Activated CD8-positive, alpha-beta memory T cell treated with anti-CD3 and anti-CD28 coated beads, Interleukin-2, amount 10 ng/mL, durations not matched to agents 7 days and 5 days (primary cell): ENCODE measurements around the gene HSPB2. TPM values are rescaled to one million over a fixed set of nuclear protein-coding genes. Genes with fewer than 3 reads are reported as not detected.
A peak's percentile ranks its signal among the peaks of the same experiment; 100 is the strongest.

Experiments used
- ATAC-seq: fragments of 150-1000 bp; cut with Tn5 transposase; one replicate; pipeline ENCODE4 v1.10.0; 2021; ENCODE audit warnings: moderate library complexity
- CTCF ChIA-PET: fragments of 350-600 bp; sonication (Branson Sonifier 250); formaldehyde crosslinking; loops from one replicate; lab custom pipeline; 2021; ENCODE audit warnings: antibody characterized with exemption; lab: Charles Lee
- DNase-seq: peaks from one replicate; pipeline ENCODE4 v3.0.0-alpha.2; 2020
- H3K27ac Mint-ChIP-seq: one replicate; pipeline ENCODE4 v1.8.0; 2021; ENCODE audit warnings: mild to moderate bottlenecking, mixed read lengths
- H3K27me3 Mint-ChIP-seq: one replicate; pipeline ENCODE4 v1.8.0; 2021; ENCODE audit warnings: mixed read lengths
- H3K36me3 Mint-ChIP-seq: one replicate; pipeline ENCODE4 v1.8.0; 2021; ENCODE audit warnings: mild to moderate bottlenecking, mixed read lengths
- H3K4me1 Mint-ChIP-seq: one replicate; pipeline ENCODE4 v1.8.0; 2021; ENCODE audit warnings: mixed read lengths
- H3K4me3 Mint-ChIP-seq: one replicate; pipeline ENCODE4 v1.8.0; 2021; ENCODE audit warnings: mild to moderate bottlenecking, moderate library complexity, mixed read lengths
- H3K9me3 Mint-ChIP-seq: one replicate; pipeline ENCODE4 v1.8.0; 2022; ENCODE audit warnings: low read depth, mixed read lengths
- total RNA-seq, 2 experiments: library from RNA; stranded (reverse); gene quantifications; one replicate each; pipeline ENCODE4 v1.2.3, GENCODE V29; 2021

The HSPB2 gene
- total RNA-seq, 2 experiments from 2014 or later: not detected

DNA sequence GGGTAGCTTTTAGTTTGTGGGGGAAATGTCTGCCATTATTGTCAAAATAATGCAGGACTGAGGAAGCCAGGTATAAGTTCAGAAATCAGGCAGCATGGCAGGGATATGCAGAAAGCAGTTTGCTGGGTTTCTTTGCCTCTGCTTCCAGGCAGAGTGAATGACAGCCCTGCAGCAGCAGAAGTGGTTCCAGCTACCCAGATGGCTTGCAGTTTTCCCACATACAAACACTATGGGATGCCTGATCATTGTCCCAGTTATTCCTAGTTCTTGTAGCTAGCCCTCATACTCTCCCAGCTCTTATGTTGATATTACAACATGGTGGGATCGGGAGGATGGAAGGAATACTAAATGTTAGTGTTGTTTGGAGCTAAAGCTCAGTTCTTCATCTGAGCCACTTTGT lies 21.8 kb downstream of the HSPB2 start:
- DNase-seq: peak; percentile 14
- ATAC-seq: no peak
- H3K9me3 Mint-ChIP-seq: no peaks in the 10 kb centered on the region
- peaks cover 47% of the 10 kb centered on the region for H3K4me1 Mint-ChIP-seq
- H3K27me3 Mint-ChIP-seq: no peaks in the 10 kb centered on the region
- no peaks in the 10 kb centered on the region for H3K36me3 Mint-ChIP-seq
- CTCF ChIA-PET: interaction anchor here (0.7 to 7.5 kb wide), 6 partner anchors 44 to 346 kb away, joined by 3 to 68 read pairs (median 4); no protein-coding TSS in a partner anchor
- H3K27ac Mint-ChIP-seq: no peak overlapping the region
- H3K4me3 Mint-ChIP-seq: no peak overlapping the region

GRCh38 chr11:111935317-111936039 lies 22.9 kb downstream of the HSPB2 start:
- CTCF ChIA-PET: interaction anchor here (0.8 to 7.5 kb wide), 4 partner anchors 9 to 345 kb away, joined by 3 to 68 read pairs (median 10); no protein-coding TSS in a partner anchor
- Mint-ChIP-seq H3K36me3 (peaks cover 2% of the 10 kb centered on the region), H3K4me3 (peak overlapping the region; percentile 18), H3K27ac (peak overlapping the region; percentile 66), H3K27me3 (no peaks in the 10 kb centered on the region), H3K9me3 (no peaks in the 10 kb centered on the region), H3K4me1 (peaks cover 48% of the 10 kb centered on the region)
- DNase-seq (peak; percentile 41), ATAC-seq (no peak)

- CTCF ChIA-PET: interaction anchor here (0.8 to 7.5 kb wide), 4 partner anchors 9 to 344 kb away, joined by 3 to 68 read pairs (median 10); no protein-coding TSS in a partner anchor
- H3K4me1 Mint-ChIP-seq: peaks cover 48% of the 10 kb centered on the region
- ATAC-seq: no peak
- H3K9me3 Mint-ChIP-seq: no peaks in the 10 kb centered on the region
- H3K4me3 Mint-ChIP-seq: peak overlapping the region; percentile 84
- peak overlapping the region; percentile 66 for H3K27ac Mint-ChIP-seq
- peaks cover 3% of the 10 kb centered on the region for H3K36me3 Mint-ChIP-seq
- H3K27me3 Mint-ChIP-seq: no peaks in the 10 kb centered on the region
- DNase-seq: no peak
Observed at GRCh38 chr11:111936040-111936540, 23.6 kb downstream of the HSPB2 start.

DNA sequence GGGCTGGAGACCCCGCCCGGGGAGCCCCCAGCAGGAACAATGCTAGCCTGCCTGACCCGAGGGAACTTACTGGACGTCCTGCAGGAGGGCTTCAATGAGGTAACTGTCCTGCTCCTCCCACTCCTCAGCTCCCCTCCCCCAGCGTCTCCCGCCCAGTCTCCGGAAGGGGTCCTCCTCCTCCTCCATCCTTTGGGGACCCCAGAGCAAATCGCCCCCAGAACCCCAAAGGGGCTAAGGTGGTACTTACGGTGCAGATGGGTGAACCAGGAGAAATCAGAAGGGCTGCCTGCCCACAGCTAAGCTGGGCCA lies 24.9 kb downstream of the HSPB2 start:
- H3K27ac Mint-ChIP-seq: peak overlapping the region; percentile 80
- no peaks in the 10 kb centered on the region for H3K9me3 Mint-ChIP-seq
- peaks cover 3% of the 10 kb centered on the region for H3K36me3 Mint-ChIP-seq
- H3K4me3 Mint-ChIP-seq: peak overlapping the region; percentile 84
- ATAC-seq (peak; percentile 7), DNase-seq (no peak)
- H3K4me1 Mint-ChIP-seq: peaks cover 44% of the 10 kb centered on the region
- H3K27me3 Mint-ChIP-seq: no peaks in the 10 kb centered on the region
- CTCF ChIA-PET: interaction anchor here (1.2 to 7.5 kb wide), 4 partner anchors 9 to 44 kb away, joined by 3 to 68 read pairs (median 12); no protein-coding TSS in a partner anchor

- peaks cover 5% of the 10 kb centered on the region for H3K36me3 Mint-ChIP-seq
- no peak for DNase-seq
- H3K4me3 Mint-ChIP-seq: peak overlapping the region; percentile 84
- no peaks in the 10 kb centered on the region for H3K27me3 Mint-ChIP-seq
- H3K27ac Mint-ChIP-seq: peak overlapping the region; percentile 80
- no peaks in the 10 kb centered on the region for H3K9me3 Mint-ChIP-seq
- H3K4me1 Mint-ChIP-seq: peaks cover 39% of the 10 kb centered on the region
- CTCF ChIA-PET: interaction anchor here (0.8 to 7.5 kb wide), 6 partner anchors 8 to 81 kb away, joined by 3 to 68 read pairs (median 4); no protein-coding TSS in a partner anchor
- no peak for ATAC-seq
Observed at GRCh38 chr11:111937844-111938243, 25.3 kb downstream of the HSPB2 start.

GRCh38 chr11:111938687-111939160 lies 26.2 kb downstream of the HSPB2 start:
- CTCF ChIA-PET: interaction anchor here (1.0 to 7.5 kb wide), 5 partner anchors 13 to 67 kb away, joined by 3 to 68 read pairs (median 5); no protein-coding TSS in a partner anchor
- peak; percentile 66 for DNase-seq
- H3K36me3 Mint-ChIP-seq: peaks cover 5% of the 10 kb centered on the region
- H3K4me1 Mint-ChIP-seq: peaks cover 38% of the 10 kb centered on the region
- no peaks in the 10 kb centered on the region for H3K9me3 Mint-ChIP-seq
- peak; percentile 61 for ATAC-seq
- peak overlapping the region; percentile 84 for H3K4me3 Mint-ChIP-seq
- H3K27ac Mint-ChIP-seq: peak overlapping the region; percentile 80
- no peaks in the 10 kb centered on the region for H3K27me3 Mint-ChIP-seq

- no peak for DNase-seq
- no peak overlapping the region for H3K27ac Mint-ChIP-seq
Observed at GRCh38 chr11:111939836-111940604, 27.5 kb downstream of the HSPB2 start.

GRCh38 chr11:111941963-111942362 lies 29.4 kb downstream of the HSPB2 start:
- DNase-seq (no peak), ATAC-seq (no peak)
- no peak overlapping the region for H3K27ac Mint-ChIP-seq
- no peaks in the 10 kb centered on the region for H3K27me3 Mint-ChIP-seq
- H3K4me3 Mint-ChIP-seq: no peak overlapping the region
- no peaks in the 10 kb centered on the region for H3K9me3 Mint-ChIP-seq
- H3K36me3 Mint-ChIP-seq: peaks cover 7% of the 10 kb centered on the region
- CTCF ChIA-PET: interaction anchor here (1.0 to 1.4 kb wide), 3 partner anchors 10 to 40 kb away, joined by 4 to 5 read pairs (median 4); no protein-coding TSS in a partner anchor
- H3K4me1 Mint-ChIP-seq: peaks cover 37% of the 10 kb centered on the region

More at GRCh38 chr11:111939836-111940604, 27.5 kb downstream of the HSPB2 start:
- Mint-ChIP-seq H3K9me3 (no peaks in the 10 kb centered on the region), H3K27me3 (no peaks in the 10 kb centered on the region), H3K4me3 (no peak overlapping the region), H3K4me1 (peaks cover 47% of the 10 kb centered on the region), H3K36me3 (peaks cover 7% of the 10 kb centered on the region)
- CTCF ChIA-PET: interaction anchor here (1.0 to 7.5 kb wide), 3 partner anchors 11 to 42 kb away, joined by 4 to 68 read pairs (median 21); no protein-coding TSS in a partner anchor
- no peak for ATAC-seq

- Mint-ChIP-seq H3K27me3 (no peaks in the 10 kb centered on the region), H3K36me3 (peaks cover 7% of the 10 kb centered on the region), H3K27ac (no peak overlapping the region), H3K4me1 (peaks cover 33% of the 10 kb centered on the region), H3K9me3 (no peaks in the 10 kb centered on the region), H3K4me3 (no peak overlapping the region)
- DNase-seq (no peak), ATAC-seq (no peak)
- CTCF ChIA-PET: interaction anchor here (1.0 to 2.3 kb wide), 2 partner anchors 11 to 39 kb away, joined by 4 to 8 read pairs; no protein-coding TSS in a partner anchor
Observed at GRCh38 chr11:111942829-111943228, 30.3 kb downstream of the HSPB2 start.

DNA sequence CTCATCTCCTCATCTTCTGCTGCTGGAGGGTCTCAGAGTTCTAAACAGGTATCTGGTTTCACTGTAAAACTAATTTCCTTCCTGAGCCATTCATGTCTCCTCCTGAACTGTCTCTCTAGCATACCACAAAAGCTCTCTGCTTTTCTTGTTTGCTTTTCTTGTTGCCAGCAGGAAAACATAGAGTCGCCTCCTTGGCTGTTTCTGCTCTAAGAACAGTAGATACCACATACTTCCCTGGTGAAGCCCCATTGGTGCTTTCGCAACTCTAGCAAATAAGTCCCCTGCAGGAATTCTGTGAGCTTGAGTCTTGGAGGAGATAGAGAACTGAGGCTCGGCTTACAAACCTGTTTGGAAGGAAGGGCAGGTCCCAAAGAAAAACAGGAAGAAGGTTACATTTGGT lies 31.6 kb downstream of the HSPB2 start:
- peak overlapping the region; percentile 69 for H3K27ac Mint-ChIP-seq
- CTCF ChIA-PET: interaction anchor here (0.9 to 2.3 kb wide), 5 partner anchors 8 to 516 kb away, joined by 3 to 10 read pairs (median 3); no protein-coding TSS in a partner anchor
- DNase-seq (no peak), ATAC-seq (no peak)
- peaks cover 8% of the 10 kb centered on the region for H3K36me3 Mint-ChIP-seq
- H3K9me3 Mint-ChIP-seq: no peaks in the 10 kb centered on the region
- peaks cover 25% of the 10 kb centered on the region for H3K4me1 Mint-ChIP-seq
- H3K27me3 Mint-ChIP-seq: no peaks in the 10 kb centered on the region
- H3K4me3 Mint-ChIP-seq: no peak overlapping the region

GRCh38 chr11:111944651-111945051 lies 32.1 kb downstream of the HSPB2 start:
- peaks cover 27% of the 10 kb centered on the region for H3K4me1 Mint-ChIP-seq
- CTCF ChIA-PET: interaction anchor here (0.9 to 2.3 kb wide), 6 partner anchors 9 to 516 kb away, joined by 3 to 10 read pairs (median 4); no protein-coding TSS in a partner anchor
- peak overlapping the region; percentile 69 for H3K27ac Mint-ChIP-seq
- no peaks in the 10 kb centered on the region for H3K27me3 Mint-ChIP-seq
- H3K4me3 Mint-ChIP-seq: no peak overlapping the region
- H3K36me3 Mint-ChIP-seq: peaks cover 9% of the 10 kb centered on the region
- H3K9me3 Mint-ChIP-seq: no peaks in the 10 kb centered on the region
- DNase-seq (no peak), ATAC-seq (peak; percentile 76)

DNA sequence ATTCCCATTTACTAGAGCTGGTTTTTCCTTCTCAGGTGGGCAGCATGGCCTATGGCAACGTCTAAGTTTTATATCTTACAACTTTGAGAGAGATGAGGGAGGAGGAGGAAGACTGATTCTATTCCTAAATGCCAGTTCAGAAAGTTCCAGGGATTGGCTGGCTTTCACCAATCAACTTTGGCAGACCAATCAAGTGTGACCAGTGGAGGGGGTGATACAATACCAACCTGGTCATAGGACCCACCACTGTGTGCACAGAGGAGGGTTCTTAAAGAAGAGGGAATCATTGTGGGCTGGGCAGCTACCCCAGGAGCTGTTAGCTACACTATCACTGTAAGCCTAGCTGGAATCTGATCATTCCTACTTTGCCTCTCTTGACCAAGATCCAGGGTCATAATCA lies 32.7 kb downstream of the HSPB2 start:
- H3K9me3 Mint-ChIP-seq: no peaks in the 10 kb centered on the region
- H3K4me3 Mint-ChIP-seq: no peak overlapping the region
- DNase-seq: no peak
- H3K27ac Mint-ChIP-seq: peak overlapping the region; percentile 69
- H3K36me3 Mint-ChIP-seq: peaks cover 13% of the 10 kb centered on the region
- H3K4me1 Mint-ChIP-seq: peaks cover 32% of the 10 kb centered on the region
- CTCF ChIA-PET: interaction anchor here (0.7 to 2.1 kb wide), 8 partner anchors 9 to 517 kb away, joined by 3 to 10 read pairs (median 4); no protein-coding TSS in a partner anchor
- H3K27me3 Mint-ChIP-seq: no peaks in the 10 kb centered on the region
- no peak for ATAC-seq
